HepG2 (cell line): ENCODE measurements around the gene CUL4A.

Source experiments
- ASH2L ChIP-seq: fragments of 300-600, 200-600 bp; sonication (generic); IDR thresholded peaks from 2 replicates; pipeline ENCODE4 v1.7.0; 2017; ENCODE audit warnings: low read depth, mild to moderate bottlenecking, moderate library complexity, mixed read lengths, low read length; ENCODE audit not compliant: insufficient read length
- BHLHE40 ChIP-seq: IDR thresholded peaks from 2 replicates; pipeline ENCODE4 v1.6.1; 2011; ENCODE audit warnings: low read length, improper control_type of control experiment
- MXD4 ChIP-seq: IDR thresholded peaks from 2 replicates; pipeline ENCODE4 v1.6.1; 2016; ENCODE audit warnings: mild to moderate bottlenecking, missing biosample characterization, missing genetic modification reagents
- ZNF318 ChIP-seq: sonication (generic); formaldehyde crosslinking; IDR thresholded peaks from 2 replicates; pipeline ENCODE4 v1.4.0; 2020; ENCODE audit warnings: mild to moderate bottlenecking, missing genetic modification reagents

GRCh38 chr13:113302986-113303385 is 93.6 kb downstream of the CUL4A start:
- no peak for TF ChIP-seq ASH2L
- no peak for TF ChIP-seq ZNF318
- TF ChIP-seq BHLHE40 = no peak
- TF ChIP-seq MXD4 (CRISPR knock-in tag) = no peak
